HG02840 (cell line): ENCODE measurements around the gene SEC22A.
"Not testable (repeated sequence)": the region's sequence is repeated elsewhere in the genome, so short reads cannot be mapped to it uniquely, and the experiment has no call there.

Source experiments
- ATAC-seq: cut with Tn5 transposase; IDR thresholded peaks from one replicate; pipeline ENCODE4 v1.9.1; 2021; ENCODE audit warnings: mild to moderate bottlenecking, moderate library complexity, moderate number of reproducible peaks; ENCODE audit not compliant: unreplicated experiment, low FRiP score

The SEC22A gene

GRCh38 chr3:123169492-123169929 lies 32.2 kb upstream of the SEC22A start:
- no peak for ATAC-seq

- no peak for ATAC-seq
Observed at GRCh38 chr3:123169930-123170329, 31.8 kb upstream of the SEC22A start.

GRCh38 chr3:123180791-123181190 lies 21.0 kb upstream of the SEC22A start:
- ATAC-seq: no peak

- ATAC-seq: no peak
Observed at GRCh38 chr3:123186695-123187094, 15.0 kb upstream of the SEC22A start.

GRCh38 chr3:123188058-123188457 lies 13.7 kb upstream of the SEC22A start:
- ATAC-seq: no peak

- ATAC-seq: no peak
Observed at GRCh38 chr3:123193448-123194101, 8.2 kb upstream of the SEC22A start.

- ATAC-seq: no peak
Observed at GRCh38 chr3:123194552-123194951, 7.2 kb upstream of the SEC22A start.

GRCh38 chr3:123198372-123198771 lies 3.4 kb upstream of the SEC22A start:
- no peak for ATAC-seq

GRCh38 chr3:123201223-123201556 lies 553 bp upstream of the SEC22A start:
- ATAC-seq: no peak

- ATAC-seq: no peak
Observed at GRCh38 chr3:123202451-123202850, 708 bp downstream of the SEC22A start.

- no peak for ATAC-seq
Observed at GRCh38 chr3:123218990-123219389, 17.2 kb downstream of the SEC22A start.

GRCh38 chr3:123221369-123221768 lies 19.6 kb downstream of the SEC22A start:
- not testable (repeated sequence) for ATAC-seq

GRCh38 chr3:123225016-123225415 lies 23.3 kb downstream of the SEC22A start:
- ATAC-seq: no peak

GRCh38 chr3:123226549-123226948 lies 24.8 kb downstream of the SEC22A start:
- ATAC-seq: no peak

- ATAC-seq: no peak
Observed at GRCh38 chr3:123229145-123229544, 27.4 kb downstream of the SEC22A start.

- ATAC-seq: no peak
Observed at GRCh38 chr3:123236902-123237301, 35.2 kb downstream of the SEC22A start.

- not testable (repeated sequence) for ATAC-seq
Observed at GRCh38 chr3:123239186-123239585, 37.4 kb downstream of the SEC22A start.

- no peak for ATAC-seq
Observed at GRCh38 chr3:123239756-123240155, 38.0 kb downstream of the SEC22A start.

- no peak for ATAC-seq
Observed at GRCh38 chr3:123244128-123244527, 42.4 kb downstream of the SEC22A start.

GRCh38 chr3:123246866-123247265 lies 45.1 kb downstream of the SEC22A start:
- no peak for ATAC-seq

- ATAC-seq: no peak
Observed at GRCh38 chr3:123256256-123256655, 54.5 kb downstream of the SEC22A start.

GRCh38 chr3:123258359-123258758 lies 56.6 kb downstream of the SEC22A start:
- no peak for ATAC-seq
